ENCODE measurements around the gene SEZ6. TPM values are rescaled to one million over a fixed set of nuclear protein-coding genes. Genes with fewer than 3 reads are reported as not detected.

The SEZ6 gene
- total RNA-seq, 1 experiment from 2014 or later = not detected

DNA sequence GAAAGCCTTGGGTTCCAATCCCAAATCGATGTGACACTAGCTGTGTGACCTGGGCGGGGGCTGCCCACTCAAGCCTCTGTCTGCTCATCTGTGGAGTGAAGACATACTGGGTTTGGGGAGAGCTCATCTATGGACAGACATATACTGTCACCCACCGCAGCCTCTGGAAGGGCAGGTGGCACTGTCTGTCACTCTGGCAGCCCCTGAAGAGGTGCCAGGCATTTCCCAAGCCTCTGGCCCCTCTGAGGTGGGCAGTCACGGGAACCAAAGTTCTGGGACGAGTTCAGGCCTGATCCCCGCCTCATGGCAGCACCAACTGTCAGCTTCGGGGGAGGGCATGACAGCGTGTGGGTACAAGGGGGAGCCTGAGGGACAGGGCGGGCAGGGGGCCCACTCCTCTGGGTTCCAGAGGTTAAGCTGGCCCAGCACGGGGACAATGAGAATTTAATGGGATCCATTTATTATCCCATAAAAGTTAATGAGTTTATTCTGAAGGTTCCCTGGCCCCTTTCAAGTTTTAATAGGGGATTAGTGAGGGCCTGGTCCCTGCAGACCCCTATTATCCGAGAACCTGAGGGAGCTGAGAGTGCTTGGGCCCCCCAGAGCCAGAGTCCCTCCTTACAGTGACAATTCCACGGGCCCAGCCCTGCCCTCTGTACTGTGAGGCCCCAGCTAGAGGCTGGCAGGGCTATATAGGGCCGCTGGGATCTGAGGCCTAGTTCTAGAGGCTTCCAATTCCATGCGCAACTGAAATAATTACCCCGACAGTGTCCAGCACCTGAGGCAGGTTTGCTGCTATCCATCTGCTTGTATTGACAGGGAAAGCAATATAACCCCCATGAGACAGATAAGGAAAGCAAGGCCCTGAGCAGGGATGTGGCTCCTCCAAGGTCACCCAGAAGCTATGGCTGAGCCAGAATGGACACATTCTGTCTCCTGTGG, 18.8 kb downstream of the SEZ6 start:
- no peak for DNase-seq (ENCODE audit: low read depth)
- in situ Hi-C loops (cut with HindIII; ENCODE audit: low pct_unique_long_range_greater_than_20kb, low sequenced_read_pairs) = no loop called here

DNA sequence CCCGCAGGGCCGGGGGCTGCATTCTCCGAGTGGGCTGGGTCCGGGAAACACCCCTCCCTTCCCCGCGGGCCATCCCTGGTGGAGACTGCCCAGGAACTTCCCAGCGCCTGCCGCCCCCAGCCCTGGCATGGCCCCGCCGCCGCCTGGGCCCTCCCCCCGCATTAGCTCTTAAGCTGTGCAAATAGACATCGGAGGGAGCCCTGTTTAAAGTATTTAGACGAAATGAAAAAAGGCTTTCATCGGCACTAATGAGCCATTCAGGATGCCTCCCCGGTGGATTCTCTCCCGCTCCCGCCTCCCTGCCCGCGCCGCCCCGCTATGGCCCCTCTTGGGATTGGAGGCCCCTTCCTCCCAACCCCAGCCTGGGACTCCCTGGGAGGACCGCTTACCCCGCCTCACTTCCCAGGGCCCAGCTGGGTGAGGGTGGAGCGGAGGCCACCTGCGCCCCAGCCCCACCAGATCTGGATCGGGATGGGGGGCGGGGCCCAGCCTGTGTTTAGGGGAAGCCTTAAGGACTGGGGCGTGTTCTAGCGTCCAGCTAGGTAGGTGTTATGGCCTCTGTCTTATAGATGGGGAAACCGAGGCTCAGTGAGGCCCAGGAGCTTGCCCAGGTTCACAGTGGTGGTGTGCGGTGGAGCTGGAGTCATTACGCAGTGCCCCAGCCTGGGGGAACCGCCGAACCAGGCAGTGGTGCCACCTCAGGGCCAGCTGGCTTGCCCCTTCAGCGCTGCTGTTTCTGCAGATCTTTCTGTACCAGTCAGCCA, 19.7 kb downstream of the SEZ6 start:
- no peak for DNase-seq (ENCODE audit: low read depth)
- in situ Hi-C loops (cut with HindIII; ENCODE audit: low pct_unique_long_range_greater_than_20kb, low sequenced_read_pairs) = no loop called here

DNA sequence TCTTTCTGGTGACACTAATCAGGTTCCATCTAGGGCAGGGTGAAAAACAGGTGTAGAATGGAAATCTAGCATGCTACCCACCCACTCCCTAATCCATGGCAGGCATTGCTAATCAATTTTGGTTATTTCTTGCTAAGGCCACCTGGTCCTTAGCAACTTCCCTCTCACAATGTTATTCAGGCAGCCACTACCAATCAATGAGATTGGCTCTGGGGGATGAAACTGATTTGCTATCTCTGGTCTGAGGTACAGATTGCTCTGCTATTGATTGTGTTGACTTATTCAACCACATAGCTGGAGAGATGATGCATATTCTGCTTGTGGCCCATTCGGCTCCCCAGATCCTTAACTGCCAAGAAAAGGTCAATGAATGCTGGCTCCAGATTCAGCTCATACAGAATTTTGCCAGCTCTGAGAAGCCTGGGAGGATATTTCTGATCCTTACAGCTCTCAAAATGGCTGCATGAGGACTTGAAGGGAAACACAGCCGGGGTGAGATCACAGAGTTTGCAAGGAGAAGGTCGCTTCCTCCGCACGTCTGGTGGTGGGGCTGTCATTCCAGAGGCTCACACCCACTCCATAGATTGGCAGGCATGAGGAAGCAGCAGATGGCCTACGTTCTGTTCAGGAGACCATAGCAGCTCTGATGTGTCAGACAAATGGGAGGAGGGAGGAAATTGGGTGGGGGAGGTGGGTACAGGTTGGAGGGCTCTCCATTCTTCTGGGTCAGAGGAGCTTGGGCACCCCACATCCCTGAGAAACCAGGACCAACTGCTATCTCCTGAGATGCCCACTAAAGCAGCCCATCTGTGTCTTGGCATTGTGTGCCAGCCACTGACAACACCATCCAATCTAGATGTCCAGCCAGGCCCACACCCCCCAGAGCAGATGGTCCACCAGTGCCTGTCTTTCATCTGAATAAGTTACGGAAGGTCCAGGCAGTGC, 22.3 kb downstream of the SEZ6 start:
- in situ Hi-C loops (cut with HindIII; ENCODE audit: low pct_unique_long_range_greater_than_20kb, low sequenced_read_pairs) = no loop called here
- DNase-seq (ENCODE audit: low read depth) = no peak

DNA sequence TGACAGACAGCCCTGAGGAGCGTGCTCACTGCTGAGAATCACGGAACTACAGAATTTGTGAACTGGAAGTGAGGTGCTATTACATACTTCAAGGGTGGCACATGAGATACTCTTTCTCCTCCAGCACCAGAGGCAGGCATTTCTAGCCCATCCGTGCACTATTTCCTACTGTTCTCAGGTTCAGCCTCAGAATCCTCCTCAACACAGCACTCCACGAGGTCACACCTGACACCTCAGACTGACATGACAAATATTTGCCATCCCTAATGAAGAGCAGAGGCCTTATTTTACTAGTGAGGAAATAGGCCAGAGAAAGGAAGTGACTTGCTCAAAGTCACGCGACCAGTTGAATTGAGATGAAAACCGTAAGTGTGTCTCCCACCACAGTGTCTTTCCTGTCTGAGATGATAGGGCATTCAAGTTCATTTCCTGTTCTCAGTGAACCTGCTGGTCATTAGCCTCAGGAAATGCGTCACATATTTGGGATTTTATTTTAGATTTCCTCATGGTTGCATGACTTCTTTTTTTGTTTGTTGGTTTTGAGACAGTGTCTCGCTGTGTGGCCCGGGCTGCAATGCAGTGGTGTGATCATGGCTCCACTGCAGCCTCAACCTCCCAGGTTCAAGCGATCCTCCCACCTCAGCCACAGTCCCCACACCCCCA, 23.6 kb downstream of the SEZ6 start:
- in situ Hi-C loops (cut with HindIII; ENCODE audit: low pct_unique_long_range_greater_than_20kb, low sequenced_read_pairs) = no loop called here
- DNase-seq (ENCODE audit: low read depth) = no peak

DNA sequence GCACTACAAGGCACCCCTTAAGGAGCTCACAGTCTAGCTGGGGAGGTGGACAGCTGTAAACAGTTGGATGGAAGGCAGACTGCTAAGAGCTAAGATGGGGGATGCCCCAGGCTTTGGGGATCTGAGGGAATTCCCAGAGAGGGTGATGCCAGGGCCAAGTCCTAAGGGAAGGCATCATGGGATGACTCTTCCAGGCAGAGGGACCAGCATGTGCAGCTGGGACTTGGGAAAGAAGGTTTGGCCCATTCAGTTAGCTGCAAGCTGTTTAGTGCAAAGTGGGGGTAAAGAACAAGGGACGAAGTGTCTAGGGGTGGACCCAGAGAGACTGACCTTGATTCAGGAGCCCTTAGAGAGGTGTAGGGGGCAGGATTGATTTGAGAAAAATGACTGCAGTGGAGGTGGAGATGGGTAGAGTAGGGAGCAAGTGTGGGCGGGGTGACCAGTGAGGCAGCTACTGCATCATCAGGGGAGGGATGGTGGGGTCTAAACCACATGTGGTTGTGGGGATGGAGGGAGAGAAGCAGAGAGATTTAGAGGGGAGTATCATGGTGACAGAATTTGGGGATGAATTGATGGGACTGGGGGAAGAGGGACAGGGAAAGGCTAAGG, 27.4 kb downstream of the SEZ6 start:
- in situ Hi-C loops (cut with HindIII; ENCODE audit: low pct_unique_long_range_greater_than_20kb, low sequenced_read_pairs) = no loop called here
- DNase-seq (ENCODE audit: low read depth) = no peak

DNA sequence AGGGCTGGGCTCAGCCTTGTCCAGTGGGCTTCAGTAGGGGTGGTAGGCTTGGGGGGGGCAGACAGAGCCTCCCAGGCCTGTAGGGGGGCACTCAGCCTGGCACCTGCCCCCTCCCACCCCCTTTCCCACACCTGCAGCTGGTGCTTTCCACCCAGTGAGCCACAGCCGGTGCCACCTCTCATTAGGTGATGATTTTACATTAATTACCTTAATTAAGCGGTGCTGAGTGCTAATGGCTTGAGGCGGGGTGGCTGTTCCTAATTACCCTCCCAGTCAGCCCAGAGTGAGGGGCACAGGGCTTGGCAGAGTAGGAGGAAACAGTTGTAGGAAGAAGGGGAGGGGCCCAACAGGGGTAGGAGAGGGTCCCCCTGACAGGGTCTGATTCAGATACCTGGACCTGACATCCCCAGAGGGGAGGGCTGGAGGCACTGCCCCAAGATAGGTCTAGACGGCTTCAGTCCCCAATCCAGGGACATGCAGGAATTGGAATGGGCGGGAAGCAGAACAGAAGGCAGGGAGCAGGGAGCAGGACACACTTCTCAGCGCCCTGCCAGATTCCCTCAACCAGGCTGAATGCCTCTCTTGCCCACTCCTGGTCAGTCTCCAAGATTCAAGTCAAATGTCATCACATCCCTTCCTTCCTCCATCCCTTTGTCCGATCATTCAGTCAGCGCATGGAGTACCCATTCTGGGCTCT, 28.0 kb downstream of the SEZ6 start:
- in situ Hi-C loops (cut with HindIII; ENCODE audit: low pct_unique_long_range_greater_than_20kb, low sequenced_read_pairs) = no loop called here

DNA sequence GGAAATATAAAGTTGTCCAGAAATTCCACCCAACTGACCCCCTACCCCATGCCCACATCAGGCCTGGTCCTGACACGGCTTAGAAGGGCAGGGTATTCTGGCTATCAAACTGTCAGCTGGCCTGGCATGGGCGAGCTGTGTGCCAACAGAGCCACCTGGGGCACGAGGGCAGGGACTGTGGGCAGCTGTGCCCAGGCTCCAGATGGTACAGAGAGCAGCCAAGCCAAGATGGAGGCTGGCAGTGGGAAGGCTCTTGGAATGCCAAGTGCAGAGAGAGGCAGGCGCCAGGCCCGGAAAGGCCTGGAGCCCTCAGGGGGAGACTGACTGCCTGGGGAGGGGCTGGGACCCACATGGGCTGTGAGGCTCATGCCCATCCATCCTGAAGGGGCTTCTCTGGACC, 30.2 kb downstream of the SEZ6 start:
- no peak for DNase-seq (ENCODE audit: low read depth)
- in situ Hi-C loops (cut with HindIII; ENCODE audit: low pct_unique_long_range_greater_than_20kb, low sequenced_read_pairs) = no loop called here

More for the DNA sequence above, 28.0 kb downstream of the SEZ6 start:
- no peak for DNase-seq (ENCODE audit: low read depth)

DNA sequence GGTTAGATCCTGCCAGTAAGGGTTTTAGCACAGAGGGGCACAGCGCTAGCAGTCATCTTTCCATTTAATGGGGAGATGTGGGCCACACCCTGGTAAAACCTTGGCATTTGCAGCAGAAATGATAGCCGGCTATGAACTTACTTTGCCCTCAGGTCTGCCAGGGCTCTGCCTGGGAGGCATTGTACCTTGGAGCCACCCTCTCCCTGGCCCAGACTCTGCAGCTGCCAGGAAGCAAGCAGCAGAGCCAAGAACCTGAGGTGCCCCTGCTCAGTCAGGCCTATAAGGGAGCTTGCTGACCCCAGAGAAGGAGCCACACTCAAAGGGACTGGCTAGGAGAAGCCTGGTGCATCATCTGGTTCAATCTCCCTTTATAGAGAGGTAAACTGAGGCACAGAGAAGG, 30.8 kb downstream of the SEZ6 start:
- no peak for DNase-seq (ENCODE audit: low read depth)
- in situ Hi-C loops (cut with HindIII; ENCODE audit: low pct_unique_long_range_greater_than_20kb, low sequenced_read_pairs) = no loop called here

DNA sequence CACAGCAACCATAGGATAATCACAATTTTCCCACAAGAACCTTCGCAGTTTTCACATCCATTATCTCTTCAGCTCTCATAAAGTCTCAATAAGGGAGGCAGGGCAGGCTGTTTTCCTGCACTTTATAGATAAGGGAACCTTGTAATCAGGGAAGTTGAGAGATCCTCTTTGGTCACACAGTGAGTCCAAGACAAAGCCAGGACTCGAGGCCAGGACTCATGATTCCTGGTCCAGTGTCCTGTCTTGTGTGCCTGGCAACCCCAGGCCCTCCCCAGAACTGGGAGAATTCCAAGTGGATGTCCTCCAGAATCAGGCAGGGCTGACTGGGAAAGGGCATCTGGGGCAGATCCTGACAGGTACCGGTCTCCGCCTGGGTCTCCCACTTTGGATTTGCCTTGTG, 31.4 kb downstream of the SEZ6 start:
- no peak for DNase-seq (ENCODE audit: low read depth)
- in situ Hi-C loops (cut with HindIII; ENCODE audit: low pct_unique_long_range_greater_than_20kb, low sequenced_read_pairs) = no loop called here

DNA sequence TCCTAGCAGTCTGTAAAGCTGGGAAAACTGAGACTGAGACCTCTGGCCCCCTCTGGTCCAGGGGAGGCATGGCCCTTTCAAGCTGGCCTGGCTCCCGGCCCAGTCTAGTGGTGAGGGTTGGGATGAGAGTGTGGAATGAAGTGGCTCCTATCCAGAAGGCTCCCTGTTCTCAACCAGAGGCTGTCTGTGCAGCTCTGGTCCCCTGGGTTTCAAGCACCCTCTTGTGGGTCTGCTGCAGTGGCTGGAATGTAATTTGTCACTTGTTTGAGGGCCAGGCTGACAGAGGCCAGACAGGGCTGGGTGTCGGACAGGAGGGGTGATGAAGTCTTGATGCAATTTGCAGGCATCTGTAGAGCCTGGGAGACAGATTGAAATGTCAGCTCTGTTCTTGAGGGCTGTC, 32.4 kb downstream of the SEZ6 start:
- DNase-seq (ENCODE audit: low read depth) = no peak
- in situ Hi-C loops (cut with HindIII; ENCODE audit: low pct_unique_long_range_greater_than_20kb, low sequenced_read_pairs) = no loop called here

DNA sequence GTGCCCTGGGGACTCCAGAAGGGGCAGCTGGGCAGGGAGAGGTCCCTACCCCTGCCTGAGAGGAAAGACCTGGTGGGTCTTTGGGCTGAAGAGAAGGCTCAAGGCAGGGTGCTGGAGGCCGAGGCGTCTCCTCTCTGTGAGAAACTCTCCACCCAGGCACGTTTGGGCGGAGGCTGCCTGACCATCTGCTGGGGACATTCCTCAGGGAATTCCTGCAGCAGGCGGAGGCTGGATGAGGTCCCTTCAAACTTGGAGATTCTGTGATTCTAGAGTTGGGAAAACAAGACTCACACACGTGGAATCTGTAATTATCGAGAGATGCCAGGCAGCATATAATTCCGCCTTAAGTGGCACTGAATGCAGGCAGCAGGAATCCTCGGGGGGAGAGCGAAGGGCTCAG, 33.4 kb downstream of the SEZ6 start:
- DNase-seq (ENCODE audit: low read depth) = no peak
- in situ Hi-C loops (cut with HindIII; ENCODE audit: low pct_unique_long_range_greater_than_20kb, low sequenced_read_pairs) = no loop called here

DNA sequence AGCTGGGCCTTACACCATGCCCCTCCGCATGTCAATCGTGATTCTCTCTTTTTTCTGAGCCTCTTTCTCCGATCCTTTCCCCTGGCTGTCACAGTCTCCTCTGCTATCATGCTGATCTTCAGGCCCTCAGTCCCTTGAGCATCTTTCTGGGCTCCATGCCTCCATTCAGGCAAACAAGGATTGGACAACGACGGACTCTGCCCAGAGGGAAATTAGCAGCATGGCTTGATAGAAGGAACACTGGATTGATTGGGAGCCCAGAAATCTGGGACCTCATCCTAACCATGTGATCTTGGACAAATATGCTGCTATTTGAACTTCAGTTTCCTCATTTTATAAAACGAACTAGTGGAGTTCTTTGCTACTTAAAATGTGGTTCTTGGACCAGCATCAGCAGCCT, 35.0 kb downstream of the SEZ6 start:
- in situ Hi-C loops (cut with HindIII; ENCODE audit: low pct_unique_long_range_greater_than_20kb, low sequenced_read_pairs) = no loop called here
- no peak for DNase-seq (ENCODE audit: low read depth)

DNA sequence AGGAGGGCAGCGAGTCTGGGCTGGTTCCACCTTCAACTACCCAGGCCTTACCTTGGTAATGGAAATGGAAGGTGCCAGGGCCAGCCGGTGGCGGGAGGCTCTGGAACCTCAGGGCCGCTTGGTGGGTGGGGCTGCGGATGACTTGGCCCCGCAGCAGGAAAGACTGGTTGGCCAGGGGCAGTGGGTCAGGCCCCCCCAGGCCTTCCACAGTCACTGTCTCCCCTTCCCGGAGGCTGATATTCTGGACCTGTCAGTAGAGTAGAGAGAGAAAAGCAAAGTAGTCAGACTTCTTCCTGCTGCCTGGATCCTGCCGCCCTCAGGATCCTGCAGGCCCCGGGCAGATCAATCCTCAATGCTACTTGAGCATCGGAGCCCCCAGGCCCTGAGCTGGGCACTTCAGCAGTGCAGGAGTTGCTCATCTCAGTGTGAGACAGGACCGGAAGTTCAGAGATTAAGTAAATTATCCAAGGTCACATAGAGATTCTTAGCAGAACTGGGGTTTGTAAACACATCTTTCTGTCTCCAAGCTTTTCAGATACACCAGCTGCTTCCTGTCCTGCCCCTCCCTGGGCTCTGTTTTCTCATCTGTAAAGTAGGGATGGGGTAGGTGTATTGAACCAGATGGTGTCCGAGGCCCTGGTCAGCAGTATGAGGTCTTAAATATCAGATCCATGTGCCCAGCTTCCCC, 36.0 kb downstream of the SEZ6 start:
- in situ Hi-C loops (cut with HindIII; ENCODE audit: low pct_unique_long_range_greater_than_20kb, low sequenced_read_pairs) = no loop called here
- DNase-seq (ENCODE audit: low read depth) = no peak

DNA sequence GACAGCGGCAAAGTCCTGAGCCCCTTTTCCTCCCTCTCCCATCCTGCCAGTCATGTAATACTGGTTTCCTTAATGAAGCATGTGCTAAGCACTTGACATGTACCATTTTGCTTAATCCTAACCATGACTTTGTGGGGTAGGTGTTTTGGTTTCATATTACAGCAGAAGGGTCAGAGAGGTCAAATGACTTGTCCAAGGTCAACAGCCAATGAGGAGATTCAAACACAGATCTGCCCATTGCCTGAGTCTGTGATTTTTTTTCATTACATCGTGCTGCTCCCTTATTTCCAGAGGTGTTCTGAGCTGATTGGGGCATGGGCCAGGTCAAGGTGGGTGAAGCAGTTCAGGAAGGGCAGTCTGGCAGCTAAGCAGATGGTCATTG, 36.9 kb downstream of the SEZ6 start:
- DNase-seq (ENCODE audit: low read depth) = no peak
- in situ Hi-C loops (cut with HindIII; ENCODE audit: low pct_unique_long_range_greater_than_20kb, low sequenced_read_pairs) = no loop called here

DNA sequence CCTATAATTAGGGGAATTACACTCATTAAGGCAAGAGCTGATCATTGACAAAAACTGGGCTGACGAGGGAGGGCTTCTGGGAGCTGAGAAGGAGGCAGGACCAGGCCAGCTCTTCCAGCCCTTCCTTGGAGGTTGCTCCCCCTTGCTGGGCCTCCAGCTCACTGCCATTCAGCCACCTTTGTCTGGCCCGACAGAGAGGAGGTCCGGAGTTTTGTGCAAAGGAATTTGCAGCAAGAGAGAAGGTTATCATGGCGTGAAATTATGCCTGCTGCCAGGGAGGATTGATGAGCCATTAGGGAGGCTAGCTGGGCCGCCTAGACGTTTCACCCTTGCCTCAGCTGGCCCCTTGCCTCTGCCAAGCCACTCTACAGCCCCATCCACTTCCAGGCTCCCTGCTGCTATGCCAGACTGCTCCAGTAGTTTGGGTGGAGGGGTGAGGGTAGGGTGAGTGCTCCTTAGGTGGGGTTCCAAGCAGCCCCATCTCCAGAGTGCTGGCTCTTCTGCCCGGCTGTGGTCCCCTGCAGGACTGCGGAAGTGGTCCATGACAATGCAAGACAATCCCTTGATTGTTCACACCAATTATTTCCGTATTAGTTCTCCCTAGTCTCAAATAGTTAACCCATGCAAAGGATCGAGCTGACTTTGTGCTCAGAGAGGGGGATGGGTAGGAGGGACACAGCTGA, 37.5 kb downstream of the SEZ6 start:
- in situ Hi-C loops (cut with HindIII; ENCODE audit: low pct_unique_long_range_greater_than_20kb, low sequenced_read_pairs) = no loop called here
- no peak for DNase-seq (ENCODE audit: low read depth)

All from Caki2 (cell line).